Memory B cell (primary cell): ENCODE results near the gene PET117.

Source experiments
- ATAC-seq: fragments of 150-1000 bp; cut with Tn5 transposase; 2 replicates; pipeline ENCODE4 v1.10.0; 2021; ENCODE audit warnings: low read depth, mild to moderate bottlenecking, moderate library complexity
- DNase-seq, 2 donors: peaks; one replicate each; pipeline ENCODE4 v3.0.0; 2022; ENCODE audit warnings: low spot score in 2 of 2
- H3K27ac Mint-ChIP-seq: one replicate; pipeline ENCODE4 v1.8.0; 2022; ENCODE audit warnings: mild to moderate bottlenecking, moderate library complexity, mixed read lengths
- H3K27me3 Mint-ChIP-seq: one replicate; pipeline ENCODE4 v1.8.0; 2022; ENCODE audit warnings: mixed read lengths
- H3K36me3 Mint-ChIP-seq: one replicate; pipeline ENCODE4 v1.8.0; 2022; ENCODE audit warnings: mild to moderate bottlenecking, mixed read lengths
- H3K4me1 Mint-ChIP-seq: one replicate; pipeline ENCODE4 v1.8.0; 2022; ENCODE audit warnings: mixed read lengths
- H3K4me3 Mint-ChIP-seq: one replicate; pipeline ENCODE4 v1.8.0; 2022; ENCODE audit warnings: mild to moderate bottlenecking, moderate library complexity, mixed read lengths
- H3K9me3 Mint-ChIP-seq: one replicate; pipeline ENCODE4 v1.8.0; 2022; ENCODE audit warnings: mixed read lengths

Gene PET117

DNA sequence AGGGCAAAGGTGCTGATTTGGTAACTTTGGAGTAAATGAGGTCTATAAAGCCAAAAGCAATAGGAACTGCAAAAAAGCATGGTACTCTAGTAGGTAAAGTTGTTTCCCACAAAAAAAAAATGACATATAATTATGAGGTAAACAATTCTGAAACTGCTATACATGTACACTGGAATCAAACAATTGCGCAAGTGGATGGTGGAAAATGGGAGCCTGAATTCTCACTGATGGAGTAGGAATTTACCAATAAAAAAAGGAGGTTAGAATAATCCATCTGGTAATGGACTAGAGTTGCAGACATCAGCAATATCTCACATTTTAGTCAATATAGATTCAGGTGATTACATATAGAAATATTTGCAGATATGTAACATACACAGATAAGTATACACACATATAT is 5.0 kb upstream of the PET117 start:
- ATAC-seq = no peak
- no peaks in the 10 kb centered on the region for H3K27me3 Mint-ChIP-seq
- DNase-seq = no peak
- peaks cover 9% of the 10 kb centered on the region for H3K4me1 Mint-ChIP-seq
- H3K27ac Mint-ChIP-seq = no peak overlapping the region
- no peaks in the 10 kb centered on the region for H3K36me3 Mint-ChIP-seq
- H3K9me3 Mint-ChIP-seq = peaks cover 2% of the 10 kb centered on the region
- no peak overlapping the region for H3K4me3 Mint-ChIP-seq

DNA sequence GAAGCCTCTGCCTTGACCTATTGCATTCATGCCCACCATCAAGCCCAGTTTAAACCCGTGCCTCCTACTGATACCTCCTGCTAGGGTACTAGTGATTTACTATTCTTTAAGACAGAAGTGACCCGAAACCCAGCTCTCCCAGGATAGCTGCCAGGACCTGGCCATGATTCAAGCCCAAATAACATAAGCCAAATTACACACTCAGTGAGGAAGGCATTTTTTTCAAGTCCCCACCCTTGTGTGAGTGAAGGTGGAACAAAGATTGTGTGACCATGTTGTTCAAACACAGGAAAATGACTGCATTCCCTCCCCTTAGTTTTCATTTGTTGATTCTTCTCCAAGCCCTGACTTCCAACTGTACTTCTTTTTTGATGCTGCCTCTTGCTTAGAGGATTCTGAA is 3.7 kb upstream of the PET117 start:
- H3K27ac Mint-ChIP-seq = no peak overlapping the region
- ATAC-seq (no peak), DNase-seq (no peak)
- no peak overlapping the region for H3K4me3 Mint-ChIP-seq
- H3K4me1 Mint-ChIP-seq = peaks cover 11% of the 10 kb centered on the region
- peaks cover 2% of the 10 kb centered on the region for H3K9me3 Mint-ChIP-seq
- no peaks in the 10 kb centered on the region for H3K27me3 Mint-ChIP-seq
- no peaks in the 10 kb centered on the region for H3K36me3 Mint-ChIP-seq

DNA sequence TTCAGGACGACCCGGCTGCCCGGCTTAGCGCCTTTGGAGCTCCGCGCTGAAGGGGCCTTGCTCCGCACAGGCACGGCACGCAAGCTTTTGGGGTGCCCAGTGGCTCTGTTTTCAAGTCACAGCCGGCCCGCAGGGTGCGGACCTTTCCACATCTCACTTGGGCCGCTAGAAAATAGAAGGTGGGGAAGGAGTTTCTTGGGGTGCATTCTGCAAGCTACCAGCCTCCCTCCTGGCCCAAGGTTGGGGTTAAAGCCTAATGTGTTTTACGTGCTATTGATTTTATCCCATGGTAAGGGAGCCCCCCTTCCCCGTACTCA is 561 bp downstream of the PET117 start:
- DNase-seq (no peak), ATAC-seq (no peak)
- H3K27ac Mint-ChIP-seq = peak overlapping the region; percentile 92
- H3K4me3 Mint-ChIP-seq = peak overlapping the region; percentile 89
- no peaks in the 10 kb centered on the region for H3K9me3 Mint-ChIP-seq
- H3K27me3 Mint-ChIP-seq = no peaks in the 10 kb centered on the region
- H3K36me3 Mint-ChIP-seq = peaks cover 8% of the 10 kb centered on the region
- H3K4me1 Mint-ChIP-seq = peaks cover 29% of the 10 kb centered on the region

DNA sequence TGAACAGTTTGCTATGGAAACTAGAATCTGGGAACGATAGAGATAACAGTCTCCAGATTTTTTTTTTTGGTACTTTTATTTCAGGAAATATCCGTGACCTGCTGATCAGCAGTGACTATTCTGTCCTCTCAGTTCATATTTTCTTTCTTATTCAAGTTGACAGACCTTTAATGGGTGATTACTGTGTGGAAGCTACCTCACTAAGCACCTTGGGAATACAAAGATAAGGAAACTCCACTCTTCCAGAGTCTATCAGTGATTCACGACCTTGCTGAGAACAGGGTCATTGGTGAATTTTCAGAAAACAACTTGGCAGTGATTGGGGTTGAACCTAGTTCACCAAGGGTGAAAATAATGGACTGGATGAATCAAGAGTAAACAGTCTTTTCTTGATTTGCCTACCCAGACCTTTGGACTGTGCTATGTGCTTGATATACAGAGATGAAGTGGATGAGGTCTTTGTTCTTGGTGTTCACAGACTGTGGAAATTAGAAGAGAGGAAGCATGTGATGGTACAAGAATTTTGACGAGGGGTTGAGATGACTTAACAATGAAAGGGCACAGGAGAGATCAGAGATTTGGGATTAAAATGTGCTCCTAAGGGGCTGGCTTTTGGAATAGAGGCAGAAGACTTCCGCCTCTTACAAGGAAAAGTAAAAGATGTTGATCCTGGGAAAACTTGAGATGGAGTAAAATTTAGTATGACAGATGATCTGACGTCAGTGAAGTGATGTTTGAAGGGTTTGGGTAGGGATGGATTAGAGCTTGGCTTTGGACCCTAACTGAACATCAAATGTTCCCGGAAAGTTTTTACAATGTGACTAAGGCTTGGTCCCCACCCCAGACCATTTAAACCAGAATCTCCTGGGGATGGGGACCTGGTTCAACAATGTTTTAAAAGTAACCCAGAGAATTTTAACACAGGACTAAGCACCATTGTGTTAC is 1.2 kb downstream of the PET117 start:
- DNase-seq (no peak), ATAC-seq (no peak)
- Mint-ChIP-seq H3K9me3 (no peaks in the 10 kb centered on the region), H3K27me3 (no peaks in the 10 kb centered on the region), H3K27ac (peak overlapping the region; percentile 61), H3K4me3 (peak overlapping the region; percentile 89), H3K36me3 (peaks cover 8% of the 10 kb centered on the region), H3K4me1 (peaks cover 29% of the 10 kb centered on the region)

GRCh38 chr20:18139832-18140231 is 2.2 kb downstream of the PET117 start:
- H3K27me3 Mint-ChIP-seq = no peaks in the 10 kb centered on the region
- no peak overlapping the region for H3K27ac Mint-ChIP-seq
- H3K9me3 Mint-ChIP-seq = no peaks in the 10 kb centered on the region
- DNase-seq (no peak), ATAC-seq (no peak)
- peak overlapping the region; percentile 35 for H3K4me3 Mint-ChIP-seq
- H3K36me3 Mint-ChIP-seq = peaks cover 13% of the 10 kb centered on the region
- H3K4me1 Mint-ChIP-seq = peaks cover 32% of the 10 kb centered on the region

- H3K4me1 Mint-ChIP-seq = peaks cover 15% of the 10 kb centered on the region
- no peak for DNase-seq
These were observed 7.0 kb downstream of the PET117 start for GRCh38 chr20:18144541-18145099.

GRCh38 chr20:18154342-18154741 is 16.7 kb downstream of the PET117 start:
- H3K4me3 Mint-ChIP-seq = no peak overlapping the region
- H3K27ac Mint-ChIP-seq = no peak overlapping the region
- H3K4me1 Mint-ChIP-seq = peaks cover 3% of the 10 kb centered on the region
- DNase-seq = no peak
- no peaks in the 10 kb centered on the region for H3K27me3 Mint-ChIP-seq
- no peak for ATAC-seq
- H3K9me3 Mint-ChIP-seq = no peaks in the 10 kb centered on the region
- H3K36me3 Mint-ChIP-seq = peaks cover 13% of the 10 kb centered on the region

More at GRCh38 chr20:18144541-18145099, 7.0 kb downstream of the PET117 start:
- Mint-ChIP-seq H3K27me3 (no peaks in the 10 kb centered on the region), H3K27ac (no peak overlapping the region), H3K9me3 (no peaks in the 10 kb centered on the region), H3K36me3 (peaks cover 24% of the 10 kb centered on the region), H3K4me3 (no peak overlapping the region)
- no peak for ATAC-seq

DNA sequence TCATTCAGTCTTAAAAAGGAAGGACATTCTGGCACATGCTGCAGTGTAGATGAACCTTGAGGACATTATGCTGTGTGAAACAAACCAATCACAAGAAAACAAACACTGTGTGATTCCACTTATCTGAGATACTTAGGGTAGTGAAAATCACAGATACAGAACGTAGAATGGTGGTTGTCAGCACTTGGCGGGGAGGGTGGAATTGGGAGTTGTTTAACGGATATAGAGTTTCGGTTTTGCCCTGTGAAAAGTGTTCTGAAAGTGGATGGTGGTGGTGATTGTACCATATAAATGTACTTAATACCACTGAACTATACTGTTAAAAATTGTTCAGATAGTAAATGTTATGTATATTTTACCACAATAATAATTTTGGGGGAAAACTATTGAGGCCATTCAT is 18.4 kb downstream of the PET117 start:
- DNase-seq = no peak
- Mint-ChIP-seq H3K27me3 (no peaks in the 10 kb centered on the region), H3K27ac (no peak overlapping the region), H3K36me3 (peaks cover 14% of the 10 kb centered on the region), H3K9me3 (no peaks in the 10 kb centered on the region), H3K4me3 (no peak overlapping the region), H3K4me1 (peaks cover 3% of the 10 kb centered on the region)
- ATAC-seq = no peak

DNA sequence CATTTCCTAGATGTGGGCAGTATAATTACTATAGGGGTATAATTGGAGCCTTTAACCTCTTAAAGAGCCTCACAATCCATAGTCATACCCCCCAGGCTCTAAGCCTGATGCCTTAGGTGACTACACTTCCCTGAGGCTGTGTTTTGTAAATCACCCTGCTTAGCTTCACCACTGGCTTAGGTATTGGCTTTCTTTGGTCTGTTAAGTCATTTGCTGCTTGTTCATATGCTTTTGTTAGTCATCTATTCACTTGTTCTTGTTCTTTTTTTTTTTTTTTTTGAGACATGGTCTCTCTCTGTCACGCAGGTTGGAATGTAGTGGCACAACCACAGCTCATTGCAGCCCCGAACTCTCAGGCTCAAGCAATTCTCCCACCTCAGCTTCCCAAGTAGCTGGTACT is 26.7 kb downstream of the PET117 start:
- peaks cover 1% of the 10 kb centered on the region for H3K9me3 Mint-ChIP-seq
- peaks cover 25% of the 10 kb centered on the region for H3K4me1 Mint-ChIP-seq
- peaks cover 34% of the 10 kb centered on the region for H3K36me3 Mint-ChIP-seq
- H3K27ac Mint-ChIP-seq = no peak overlapping the region
- DNase-seq (no peak), ATAC-seq (no peak)
- H3K27me3 Mint-ChIP-seq = no peaks in the 10 kb centered on the region
- H3K4me3 Mint-ChIP-seq = no peak overlapping the region

DNA sequence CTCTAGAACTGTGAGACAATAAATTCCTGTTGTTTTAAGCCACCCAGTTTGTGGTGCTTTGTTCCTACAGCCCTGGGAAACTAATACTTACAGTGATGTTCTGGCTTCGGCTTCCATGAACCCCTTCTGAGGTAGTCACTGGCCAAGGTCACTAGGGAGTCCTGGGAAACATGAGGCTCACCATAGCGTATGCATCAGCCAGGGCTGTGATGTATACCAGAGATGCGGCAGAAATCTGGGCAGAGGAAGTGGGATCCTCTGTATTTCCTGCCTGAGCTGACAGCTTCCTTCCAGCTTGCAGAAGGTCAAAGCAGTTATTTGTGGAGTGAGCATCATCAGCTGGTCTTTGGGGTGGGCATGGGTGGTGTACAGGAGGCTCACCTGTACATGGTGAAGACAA is 27.9 kb downstream of the PET117 start:
- ATAC-seq (no peak), DNase-seq (no peak)
- Mint-ChIP-seq H3K27ac (no peak overlapping the region), H3K9me3 (peaks cover 1% of the 10 kb centered on the region), H3K4me1 (peaks cover 27% of the 10 kb centered on the region), H3K27me3 (no peaks in the 10 kb centered on the region), H3K36me3 (peaks cover 40% of the 10 kb centered on the region), H3K4me3 (no peak overlapping the region)

DNA sequence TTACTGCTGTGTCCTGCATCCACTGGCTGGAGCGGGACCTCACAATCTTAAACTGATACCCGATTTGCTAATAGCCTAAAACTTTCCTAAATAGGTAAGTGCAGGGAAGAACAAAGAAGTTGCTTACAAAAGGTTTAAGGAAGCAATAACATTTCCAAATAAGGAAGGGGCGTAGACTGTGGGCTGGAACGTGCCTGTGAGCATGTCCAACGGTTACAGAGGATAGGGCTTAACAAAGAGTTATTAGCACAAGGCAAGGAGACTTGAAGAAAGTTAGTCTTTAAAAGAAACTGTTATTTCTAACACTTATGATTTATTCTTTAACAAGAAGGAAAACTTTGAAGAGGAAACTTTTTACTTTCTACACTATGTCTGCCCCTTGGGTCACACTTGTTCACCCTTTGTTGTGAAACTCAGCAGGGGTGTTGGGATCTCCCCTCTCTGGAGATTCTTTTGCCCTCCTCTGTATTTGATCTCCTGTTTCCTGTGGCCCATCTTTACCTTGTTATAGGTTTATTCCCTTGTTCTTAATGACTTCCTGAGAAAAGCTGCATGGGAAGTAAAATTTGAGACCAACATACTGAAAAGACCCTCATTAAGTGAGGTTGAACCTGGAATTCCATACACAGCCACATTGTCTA is 28.7 kb downstream of the PET117 start:
- Mint-ChIP-seq H3K27me3 (no peaks in the 10 kb centered on the region), H3K27ac (no peak overlapping the region), H3K9me3 (peaks cover 1% of the 10 kb centered on the region), H3K4me1 (peaks cover 30% of the 10 kb centered on the region), H3K4me3 (no peak overlapping the region), H3K36me3 (peaks cover 45% of the 10 kb centered on the region)
- DNase-seq = no peak
- ATAC-seq = no peak

DNA sequence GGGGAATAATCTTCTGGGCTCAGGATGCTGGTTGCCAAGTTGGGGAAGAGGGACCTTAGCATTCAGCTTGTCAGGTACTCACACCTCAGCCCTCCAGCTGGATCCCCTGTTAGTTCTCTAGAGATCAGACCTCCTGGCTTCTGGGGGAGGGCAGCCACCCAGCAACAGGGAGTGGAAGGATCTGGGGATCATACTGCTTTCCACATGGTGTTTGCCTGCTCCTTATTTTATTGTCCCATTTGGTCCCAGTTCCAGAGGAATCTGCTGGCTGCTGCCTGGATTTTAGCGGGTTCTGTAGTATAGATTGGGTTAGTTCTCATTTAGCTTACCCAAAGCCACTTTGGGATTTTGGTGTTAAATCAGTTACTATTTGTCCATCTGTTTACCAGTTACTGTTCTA is 29.3 kb downstream of the PET117 start:
- Mint-ChIP-seq H3K9me3 (peaks cover 1% of the 10 kb centered on the region), H3K27ac (no peak overlapping the region), H3K4me1 (peaks cover 30% of the 10 kb centered on the region), H3K4me3 (no peak overlapping the region), H3K36me3 (peaks cover 45% of the 10 kb centered on the region), H3K27me3 (no peaks in the 10 kb centered on the region)
- DNase-seq (no peak), ATAC-seq (no peak)

DNA sequence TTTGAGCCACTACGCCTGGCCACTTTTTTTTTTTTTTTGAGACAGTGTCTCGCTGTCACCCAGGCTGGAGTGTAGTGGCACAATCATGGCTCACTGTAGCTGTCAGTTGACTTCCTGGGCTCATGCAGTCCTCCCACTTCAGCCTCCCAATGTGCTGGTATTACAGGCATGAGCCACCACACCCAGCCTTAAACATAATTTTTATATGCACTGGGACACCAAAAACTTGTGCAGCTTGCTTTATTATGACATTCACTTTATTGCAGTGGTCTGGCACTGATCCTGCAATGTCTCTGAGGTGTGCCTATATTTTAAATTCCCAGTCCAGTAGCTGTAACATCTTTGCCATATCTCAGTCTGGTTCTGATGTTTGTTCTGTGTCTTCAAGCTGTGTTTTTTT is 34.7 kb downstream of the PET117 start:
- Mint-ChIP-seq H3K4me1 (peaks cover 22% of the 10 kb centered on the region), H3K4me3 (no peak overlapping the region), H3K27ac (no peak overlapping the region), H3K36me3 (peaks cover 53% of the 10 kb centered on the region), H3K9me3 (peaks cover 1% of the 10 kb centered on the region), H3K27me3 (no peaks in the 10 kb centered on the region)
- ATAC-seq (no peak), DNase-seq (no peak)

DNA sequence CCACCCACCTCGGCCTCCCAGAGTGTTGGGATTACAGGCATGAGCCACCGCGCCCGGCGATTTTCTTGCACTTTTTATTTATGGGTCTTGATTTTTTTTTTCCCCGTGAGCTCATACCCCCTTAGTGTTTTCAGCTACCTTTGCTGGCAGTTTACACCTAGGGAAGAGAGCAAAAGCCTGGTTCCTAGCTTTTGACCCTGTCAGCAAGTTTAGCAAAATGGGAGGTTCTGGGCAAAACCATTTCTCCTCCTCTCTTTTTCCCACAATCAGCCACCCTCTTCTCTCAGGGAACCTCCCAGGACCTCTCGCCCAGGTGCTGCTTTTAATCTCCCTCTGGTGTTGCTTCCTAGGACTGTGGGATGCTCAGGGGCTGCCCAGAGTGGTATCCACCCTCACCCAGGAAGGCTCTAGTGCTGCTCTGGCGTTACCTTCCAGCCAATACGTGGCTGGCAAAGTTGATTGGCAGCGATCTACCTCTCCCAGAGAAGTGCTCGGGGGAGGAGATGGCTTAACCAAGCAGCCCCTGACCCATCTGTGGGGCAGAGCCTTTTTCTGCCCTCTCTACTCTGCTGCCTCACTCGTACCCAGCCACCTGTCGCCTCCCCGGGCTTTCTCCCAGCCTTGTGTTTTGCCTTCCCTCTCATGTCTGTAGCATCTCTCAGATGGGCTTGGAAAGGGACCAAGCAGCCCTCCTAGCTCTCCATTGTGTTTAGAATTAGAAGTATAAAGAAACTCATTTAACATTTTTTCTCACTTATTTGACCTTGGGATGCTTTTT is 37.4 kb downstream of the PET117 start:
- H3K4me3 Mint-ChIP-seq = no peak overlapping the region
- H3K36me3 Mint-ChIP-seq = peaks cover 51% of the 10 kb centered on the region
- no peak overlapping the region for H3K27ac Mint-ChIP-seq
- H3K27me3 Mint-ChIP-seq = no peaks in the 10 kb centered on the region
- peaks cover 16% of the 10 kb centered on the region for H3K4me1 Mint-ChIP-seq
- peaks cover 2% of the 10 kb centered on the region for H3K9me3 Mint-ChIP-seq
- ATAC-seq = no peak
- DNase-seq = no peak
